Liver (tissue), 9 donors: Measurements from ENCODE around the gene RAB12. TPM values are rescaled to one million over a fixed set of nuclear protein-coding genes. Genes with fewer than 3 reads are reported as not detected.

Experiments
- DNase-seq: peaks from one replicate; pipeline ENCODE4 v3.0.0-alpha.2; 2017; ENCODE audit warnings: low spot score
- H3K27ac ChIP-seq, 2 donors: one replicate each; pipeline ENCODE4 v1.7.0; 2013; ENCODE audit warnings: inconsistent platforms in 2 of 2, low read length in 2 of 2, control low read depth in 1 of 2, low read depth in 1 of 2, mild to moderate bottlenecking in 1 of 2
- H3K27me3 ChIP-seq, 4 donors: one replicate each; pipeline versions ENCODE4 v1.6.1 to v1.7.0; 2013; ENCODE audit warnings: low read length in 3 of 4, inconsistent platforms in 1 of 4, mild to moderate bottlenecking in 1 of 4, moderate library complexity in 1 of 4; ENCODE audit not compliant: control insufficient read depth in 4 of 4, insufficient read depth in 4 of 4
- H3K36me3 ChIP-seq, 4 donors: one replicate each; pipeline versions ENCODE4 v1.6.1 to v1.7.0; 2013; ENCODE audit warnings: low read length in 3 of 4, mild to moderate bottlenecking in 3 of 4, low read depth in 1 of 4, moderate library complexity in 1 of 4; ENCODE audit not compliant: control insufficient read depth in 4 of 4, insufficient read depth in 3 of 4
- H3K4me1 ChIP-seq, 4 donors: one replicate each; pipeline versions ENCODE4 v1.6.1 to v1.7.0; 2013; ENCODE audit warnings: low read length in 3 of 4, mild to moderate bottlenecking in 3 of 4, moderate library complexity in 1 of 4; ENCODE audit not compliant: control insufficient read depth in 4 of 4, insufficient read depth in 4 of 4
- H3K4me3 ChIP-seq, 3 donors: one replicate each; pipeline versions ENCODE4 v1.6.1 to v1.7.0; 2013; ENCODE audit warnings: low read length in 3 of 3, control low read depth in 1 of 3, low read depth in 1 of 3, mild to moderate bottlenecking in 1 of 3
- H3K9ac ChIP-seq, 2 donors: one replicate each; pipeline ENCODE4 v1.7.0; 2013; ENCODE audit warnings: low read length in 2 of 2, mild to moderate bottlenecking in 2 of 2, moderate library complexity in 2 of 2, control low read depth in 1 of 2, low read depth in 1 of 2
- H3K9me3 ChIP-seq, 4 donors: one replicate each; pipeline versions ENCODE4 v1.6.1 to v1.7.0; 2013; ENCODE audit warnings: low read length in 3 of 4; ENCODE audit not compliant: control insufficient read depth in 4 of 4
- ATF3 ChIP-seq: IDR thresholded peaks from 2 replicates; pipeline ENCODE4 v1.6.1; 2016; ENCODE audit warnings: antibody characterized with exemption
- CTCF ChIP-seq: fragments of 150-350 bp; IDR thresholded peaks from 2 replicates; pipeline ENCODE4 v1.5.1; 2017; ENCODE audit warnings: improper control_type of control experiment, low read depth, low read length; ENCODE audit not compliant: missing input control
- EGR1 ChIP-seq, 2 donors: IDR thresholded peaks; 2 replicates each; pipeline ENCODE4 v1.6.1; 2016 to 2018; ENCODE audit warnings: antibody characterized with exemption in 2 of 2, low read depth in 2 of 2
- FOXA1 ChIP-seq: IDR thresholded peaks from 2 replicates; pipeline ENCODE4 v1.6.1; 2016; ENCODE audit warnings: antibody characterized with exemption
- FOXA2 ChIP-seq: IDR thresholded peaks from 2 replicates; pipeline ENCODE4 v1.6.1; 2016; ENCODE audit warnings: antibody characterized with exemption
- GABPA ChIP-seq, 2 donors: IDR thresholded peaks in 1 of 2; conservative IDR thresholded peaks in 1 of 2; 2 replicates each; pipeline ENCODE4 v1.6.1; 2016; ENCODE audit warnings: antibody characterized with exemption in 2 of 2, mild to moderate bottlenecking in 1 of 2, moderate library complexity in 1 of 2
- JUND ChIP-seq, 2 donors: IDR thresholded peaks; 2 replicates each; pipeline ENCODE4 v1.6.1; 2016; ENCODE audit warnings: antibody characterized with exemption in 2 of 2
- MAX ChIP-seq: IDR thresholded peaks from 2 replicates; pipeline ENCODE4 v1.6.1; 2016; ENCODE audit warnings: antibody characterized with exemption
- NR2F2 ChIP-seq: IDR thresholded peaks from 2 replicates; pipeline ENCODE4 v1.6.1; 2016; ENCODE audit warnings: antibody characterized with exemption
- RAD21 ChIP-seq, 2 donors: IDR thresholded peaks; 2 replicates each; pipeline ENCODE4 v1.6.1; 2016; ENCODE audit warnings: antibody characterized with exemption in 2 of 2, mild to moderate bottlenecking in 2 of 2
- REST ChIP-seq: IDR thresholded peaks from 2 replicates; pipeline ENCODE4 v1.6.1; 2016; ENCODE audit warnings: antibody characterized with exemption, mild to moderate bottlenecking
- RXRA ChIP-seq, 2 donors: IDR thresholded peaks; 2 replicates each; pipeline ENCODE4 v1.6.1; 2017 to 2018; ENCODE audit warnings: antibody characterized with exemption in 2 of 2, mild to moderate bottlenecking in 1 of 2
- SP1 ChIP-seq: IDR thresholded peaks from 2 replicates; pipeline ENCODE4 v1.6.1; 2018; ENCODE audit warnings: antibody characterized with exemption, mild to moderate bottlenecking
- TAF1 ChIP-seq: conservative IDR thresholded peaks from 2 replicates; pipeline ENCODE4 v1.6.1; 2016; ENCODE audit warnings: antibody characterized with exemption, mild to moderate bottlenecking
- YY1 ChIP-seq: IDR thresholded peaks from 2 replicates; pipeline ENCODE4 v1.6.1; 2016; ENCODE audit warnings: antibody characterized with exemption, mild to moderate bottlenecking
- ZBTB33 ChIP-seq: IDR thresholded peaks from 2 replicates; pipeline ENCODE4 v1.6.1; 2016; ENCODE audit warnings: antibody characterized with exemption
- WGBS: extraction: QIAGEN DNeasy Blood & Tissue Kit; methylation state at CpG from one replicate; pipeline ENCODE4 v1.1.7; 2013; 5-methylcytosine and 5-hydroxymethylcytosine counted together
- polyA plus RNA-seq, 2 donors: library from polyadenylated mRNA; stranded (reverse) in 1 of 2; unstranded in 1 of 2; fragments of 200-250 nt in 1 of 2; fragments of >200 nt in 1 of 2; fragmentation: Nextera tagmentation in 1 of 2; extraction: Ambion mirVana in 1 of 2; gene quantifications; one replicate each; pipeline versions ENCODE4 v1.2.1 to v1.2.3, GENCODE V29; 2013 to 2015
- total RNA-seq, 2 donors: library from RNA; depleted of rRNA; stranded (reverse); fragments of >200 nt; gene quantifications; one replicate each; pipeline ENCODE4 v1.2.3, GENCODE V29; 2014
- donor health status: healthy.
- donor health status: healthy.
- donor health status: healthy.
- donor health status: healthy.
- donor health status: healthy.

RAB12 gene
- total and polyA plus RNA-seq, 4 donors, result 5.0 to 25.9 (median 14.9) TPM

- TF ChIP-seq ATF3, result no peak
- no peak for TF ChIP-seq ZBTB33
- no peak for TF ChIP-seq NR2F2
These were observed 6.7 kb upstream of the RAB12 start (continued) for GRCh38 chr18:8602557-8602956.

GRCh38 chr18:8603663-8604520, 5.3 kb upstream of the RAB12 start:
- H3K9me3 ChIP-seq, result no peaks in the 10 kb centered on the region
- H3K9ac ChIP-seq, result no peak overlapping the region
- DNase-seq, result no peak
- TF ChIP-seq NR2F2, result no peak
- TF ChIP-seq REST, result no peak
- TF ChIP-seq RAD21 (IDR thresholded peaks at IDR 0.05), result no peak
- TF ChIP-seq GABPA (IDR thresholded peaks at IDR 0.05 in 1 of 2, conservative IDR thresholded peaks at IDR 0.05 in 1 of 2), result no peak
- TF ChIP-seq RXRA (IDR thresholded peaks at IDR 0.05), result no peak
- TF ChIP-seq TAF1, result no peak
- TF ChIP-seq YY1, result no peak
- no peak for TF ChIP-seq JUND (IDR thresholded peaks at IDR 0.05)
- no peak for TF ChIP-seq EGR1 (IDR thresholded peaks at IDR 0.05; ENCODE audit: low read depth in 2 of 2)
- TF ChIP-seq FOXA2, result no peak
- no peak for TF ChIP-seq FOXA1
- no peak for TF ChIP-seq CTCF
- no peak for TF ChIP-seq SP1
- no peak for TF ChIP-seq MAX
- peak overlapping the region in 1 of 3 donors; percentile 14 for H3K4me3 ChIP-seq
- H3K27ac ChIP-seq, result no peak overlapping the region
- H3K36me3 ChIP-seq, result no peaks in the 10 kb centered on the region
- no peaks in the 10 kb centered on the region for H3K27me3 ChIP-seq
- 63% methylated on average over 14 of the region's 14 CpGs for WGBS
- peaks cover 0 to 9% (median 5%) of the 10 kb centered on the region in 4 donors for H3K4me1 ChIP-seq
